Smooth muscle cell (in vitro differentiated cells): ENCODE measurements around the gene RLF. TPM values are rescaled to one million over a fixed set of nuclear protein-coding genes. Genes with fewer than 3 reads are reported as not detected.

Experiments
- DNase-seq: peaks from one replicate; lab custom pipeline; 2025; ENCODE audit not compliant: unreplicated experiment; lab: John Stamatoyannopoulos, UW
- H2AFZ ChIP-seq: fragments of 200-600 bp; sonication (generic); 2 replicates; pipeline ENCODE4 v1.6.0; 2016; ENCODE audit warnings: antibody characterized with exemption, low read depth, mild to moderate bottlenecking
- H3F3A ChIP-seq: fragments of 200-600 bp; sonication (generic); 2 replicates; pipeline ENCODE4 v1.6.0; 2017; ENCODE audit warnings: antibody characterized with exemption, low read depth
- H3K27ac ChIP-seq: fragments of 200-600 bp; sonication (generic); 2 replicates; pipeline ENCODE4 v1.5.1; 2016; ENCODE audit warnings: low read depth, mild to moderate bottlenecking
- H3K27me3 ChIP-seq: fragments of 200-600 bp; sonication (generic); 2 replicates; pipeline ENCODE4 v1.6.1; 2016; ENCODE audit warnings: low read depth, mild to moderate bottlenecking
- H3K36me3 ChIP-seq: fragments of 200-600 bp; sonication (generic); 2 replicates; pipeline ENCODE4 v1.5.1; 2016; ENCODE audit warnings: low read depth
- H3K4me1 ChIP-seq: fragments of 200-600 bp; sonication (generic); 2 replicates; pipeline ENCODE4 v1.5.1; 2016; ENCODE audit warnings: low read depth
- H3K4me2 ChIP-seq: fragments of 200-600 bp; sonication (generic); 2 replicates; pipeline ENCODE4 v1.6.0; 2016; ENCODE audit warnings: mild to moderate bottlenecking
- H3K4me3 ChIP-seq: fragments of 200-600 bp; sonication (generic); 2 replicates; pipeline ENCODE4 v1.5.1; 2016; ENCODE audit warnings: mild to moderate bottlenecking
- H3K79me2 ChIP-seq: fragments of 200-600 bp; sonication (generic); 2 replicates; pipeline ENCODE4 v1.6.0; 2016; ENCODE audit warnings: low read depth, mild to moderate bottlenecking
- H3K9ac ChIP-seq: fragments of 200-600 bp; sonication (generic); 2 replicates; pipeline ENCODE4 v1.6.0; 2016; ENCODE audit warnings: low read depth
- H3K9me3 ChIP-seq: fragments of 200-600 bp; sonication (generic); replicated peaks from 2 replicates; pipeline ENCODE4 v1.5.1; 2016; ENCODE audit warnings: low read depth
- H4K20me1 ChIP-seq: fragments of 200-600 bp; sonication (generic); 2 replicates; pipeline ENCODE4 v1.6.0; 2016; ENCODE audit warnings: low read depth
- CTCF ChIP-seq: fragments of 200-600 bp; sonication (generic); IDR thresholded peaks from 2 replicates; pipeline ENCODE4 v1.5.1; 2017; ENCODE audit warnings: borderline replicate concordance, mild to moderate bottlenecking, antibody characterized with exemption; ENCODE audit not compliant: insufficient read depth, poor library complexity, severe bottlenecking
- WGBS: methylation state at CpG from one replicate; pipeline ENCODE4 v1.1.7; 2016; ENCODE audit warnings: low lambda C conversion rate; 5-methylcytosine and 5-hydroxymethylcytosine counted together
- polyA plus RNA-seq: library from polyadenylated mRNA; unstranded; fragments of >200 nt; fragmentation: Nextera tagmentation; extraction: Ambion mirVana; gene quantifications from 2 replicates; pipeline ENCODE4 v1.2.1, GENCODE V29; 2016
- total RNA-seq: library from RNA; depleted of rRNA; stranded (reverse); fragments of >200 nt; gene quantifications from 2 replicates; pipeline ENCODE4 v1.2.3, GENCODE V29; 2014

RLF gene
- total and polyA plus RNA-seq, 2 experiments from 2014 or later = 8.2 to 35.2 TPM

GRCh38 chr1:40265298-40265697, 104.1 kb downstream of the RLF start:
- Histone ChIP-seq H3K27me3 (no peaks in the 10 kb centered on the region), H4K20me1 (peaks cover 15% of the 10 kb centered on the region), H3K79me2 (peaks cover 21% of the 10 kb centered on the region), H2AFZ (no peak overlapping the region), H3K9me3 (no peaks in the 10 kb centered on the region), H3K4me2 (no peak overlapping the region), H3K36me3 (peaks cover 24% of the 10 kb centered on the region), H3K4me3 (no peak overlapping the region), H3K4me1 (no peaks in the 10 kb centered on the region), H3K27ac (no peak overlapping the region), H3F3A (no peaks in the 10 kb centered on the region), H3K9ac (no peak overlapping the region)
- TF ChIP-seq CTCF = no peak
- DNase-seq = no peak

GRCh38 chr1:40265919-40266318, 104.7 kb downstream of the RLF start:
- Histone ChIP-seq H2AFZ (no peak overlapping the region), H3K79me2 (peaks cover 21% of the 10 kb centered on the region), H4K20me1 (peaks cover 15% of the 10 kb centered on the region), H3K36me3 (peaks cover 17% of the 10 kb centered on the region), H3K9me3 (no peaks in the 10 kb centered on the region), H3K27ac (peak overlapping the region; percentile 28), H3F3A (no peaks in the 10 kb centered on the region), H3K4me1 (no peaks in the 10 kb centered on the region), H3K4me3 (no peak overlapping the region), H3K9ac (no peak overlapping the region), H3K4me2 (no peak overlapping the region), H3K27me3 (no peaks in the 10 kb centered on the region)
- TF ChIP-seq CTCF = no peak
- no peak for DNase-seq

- Histone ChIP-seq H3K9ac (no peak overlapping the region), H3K4me1 (no peaks in the 10 kb centered on the region), H3K4me3 (no peak overlapping the region), H2AFZ (no peak overlapping the region), H4K20me1 (peaks cover 15% of the 10 kb centered on the region), H3K27me3 (no peaks in the 10 kb centered on the region), H3K79me2 (peaks cover 19% of the 10 kb centered on the region), H3K36me3 (peaks cover 11% of the 10 kb centered on the region), H3K27ac (peak overlapping the region; percentile 28), H3K4me2 (no peak overlapping the region), H3K9me3 (no peaks in the 10 kb centered on the region), H3F3A (no peaks in the 10 kb centered on the region)
- no peak for TF ChIP-seq CTCF
- no peak for DNase-seq
- WGBS = 87% methylated on average over 6 of the region's 6 CpGs
Observed at GRCh38 chr1:40266786-40267535, 105.8 kb downstream of the RLF start.

GRCh38 chr1:40267767-40268187, 106.6 kb downstream of the RLF start:
- 82% methylated on average over 2 of the region's 2 CpGs for WGBS
- H3K4me3 ChIP-seq = no peak overlapping the region
- no peaks in the 10 kb centered on the region for H3K4me1 ChIP-seq
- H3K36me3 ChIP-seq = peaks cover 19% of the 10 kb centered on the region
- H3F3A ChIP-seq = no peaks in the 10 kb centered on the region
- no peak overlapping the region for H3K27ac ChIP-seq
- H3K9ac ChIP-seq = no peak overlapping the region
- H3K79me2 ChIP-seq = peaks cover 11% of the 10 kb centered on the region
- peaks cover 15% of the 10 kb centered on the region for H4K20me1 ChIP-seq
- no peak for TF ChIP-seq CTCF
- no peak for DNase-seq
- no peaks in the 10 kb centered on the region for H3K9me3 ChIP-seq
- no peaks in the 10 kb centered on the region for H3K27me3 ChIP-seq
- no peak overlapping the region for H3K4me2 ChIP-seq
- H2AFZ ChIP-seq = no peak overlapping the region
